A673 (cell line): ENCODE data around the gene NTSR2.

ENCODE experiments used
- EZH2 ChIP-seq: fragments of 200-600 bp; sonication (generic); IDR thresholded peaks from 2 replicates; pipeline ENCODE4 v1.6.1; 2017; ENCODE audit warnings: borderline replicate concordance, low read depth, mild to moderate bottlenecking, mixed read lengths, antibody characterized with exemption, low read length; ENCODE audit not compliant: poor library complexity, severe bottlenecking
- TF ChIP-seq, protein P1 (sequence below): fragments of 300-800, 200-600 bp; sonication (generic); conservative IDR thresholded peaks from 2 replicates; pipeline ENCODE4 v1.5.1; 2017; ENCODE audit warnings: low read depth, mild to moderate bottlenecking, antibody characterized with exemption, low read length, moderate library complexity, mixed read lengths

DNA sequence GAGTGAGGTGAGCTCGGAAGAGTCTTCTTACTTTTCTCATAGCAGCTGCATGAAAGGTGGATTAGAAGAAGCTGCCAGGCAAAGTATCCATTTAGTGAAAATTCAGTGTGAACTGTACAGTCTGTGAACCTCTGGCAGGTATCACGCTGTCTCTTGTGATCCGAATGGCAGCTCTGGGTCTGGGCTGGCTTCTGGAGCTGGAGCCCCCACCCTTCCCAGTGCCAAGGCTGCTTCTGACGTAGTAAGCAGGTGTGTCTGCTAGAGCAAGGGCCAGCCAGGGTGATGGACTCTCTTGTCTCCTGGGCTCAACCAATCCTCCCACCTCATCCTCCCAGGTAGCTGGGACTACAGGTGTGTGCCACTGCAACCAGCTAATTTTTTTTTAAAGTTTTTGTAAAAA is 14.0 kb upstream of the NTSR2 start:
- TF ChIP-seq, protein P1, sequence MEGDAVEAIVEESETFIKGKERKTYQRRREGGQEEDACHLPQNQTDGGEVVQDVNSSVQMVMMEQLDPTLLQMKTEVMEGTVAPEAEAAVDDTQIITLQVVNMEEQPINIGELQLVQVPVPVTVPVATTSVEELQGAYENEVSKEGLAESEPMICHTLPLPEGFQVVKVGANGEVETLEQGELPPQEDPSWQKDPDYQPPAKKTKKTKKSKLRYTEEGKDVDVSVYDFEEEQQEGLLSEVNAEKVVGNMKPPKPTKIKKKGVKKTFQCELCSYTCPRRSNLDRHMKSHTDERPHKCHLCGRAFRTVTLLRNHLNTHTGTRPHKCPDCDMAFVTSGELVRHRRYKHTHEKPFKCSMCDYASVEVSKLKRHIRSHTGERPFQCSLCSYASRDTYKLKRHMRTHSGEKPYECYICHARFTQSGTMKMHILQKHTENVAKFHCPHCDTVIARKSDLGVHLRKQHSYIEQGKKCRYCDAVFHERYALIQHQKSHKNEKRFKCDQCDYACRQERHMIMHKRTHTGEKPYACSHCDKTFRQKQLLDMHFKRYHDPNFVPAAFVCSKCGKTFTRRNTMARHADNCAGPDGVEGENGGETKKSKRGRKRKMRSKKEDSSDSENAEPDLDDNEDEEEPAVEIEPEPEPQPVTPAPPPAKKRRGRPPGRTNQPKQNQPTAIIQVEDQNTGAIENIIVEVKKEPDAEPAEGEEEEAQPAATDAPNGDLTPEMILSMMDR = no peak
- TF ChIP-seq EZH2 = no peak
